ENCODE results near the gene MRPL50. TPM values are rescaled to one million over a fixed set of nuclear protein-coding genes. Genes with fewer than 3 reads are reported as not detected.

Gene MRPL50
- total and polyA plus RNA-seq, 2 experiments from 2014 or later: 25.5 to 59.0 TPM

DNA sequence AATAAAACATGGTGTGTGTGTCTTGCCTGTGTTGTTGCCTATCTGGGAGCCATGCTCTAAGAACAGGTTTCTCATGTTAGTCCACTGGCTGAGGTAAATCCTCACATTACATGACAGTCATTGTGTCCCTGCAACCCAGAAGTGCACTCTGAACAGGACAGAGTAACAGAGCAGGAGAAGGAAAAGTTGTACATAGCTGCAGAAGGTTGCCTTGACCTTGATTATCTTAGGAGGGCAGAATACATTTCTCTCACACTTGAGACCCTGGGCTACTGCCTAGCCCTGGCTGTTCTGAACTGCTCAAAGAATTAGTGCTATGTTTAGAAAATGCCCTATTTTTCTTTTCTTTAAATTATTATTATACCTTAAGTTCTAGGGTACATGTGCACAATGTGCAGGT is 17.2 kb upstream of the MRPL50 start:
- TF ChIP-seq STAT1 (IDR thresholded peaks at IDR 0.05; ENCODE audit: unreplicated experiment): no peak
- TF ChIP-seq, protein P1, sequence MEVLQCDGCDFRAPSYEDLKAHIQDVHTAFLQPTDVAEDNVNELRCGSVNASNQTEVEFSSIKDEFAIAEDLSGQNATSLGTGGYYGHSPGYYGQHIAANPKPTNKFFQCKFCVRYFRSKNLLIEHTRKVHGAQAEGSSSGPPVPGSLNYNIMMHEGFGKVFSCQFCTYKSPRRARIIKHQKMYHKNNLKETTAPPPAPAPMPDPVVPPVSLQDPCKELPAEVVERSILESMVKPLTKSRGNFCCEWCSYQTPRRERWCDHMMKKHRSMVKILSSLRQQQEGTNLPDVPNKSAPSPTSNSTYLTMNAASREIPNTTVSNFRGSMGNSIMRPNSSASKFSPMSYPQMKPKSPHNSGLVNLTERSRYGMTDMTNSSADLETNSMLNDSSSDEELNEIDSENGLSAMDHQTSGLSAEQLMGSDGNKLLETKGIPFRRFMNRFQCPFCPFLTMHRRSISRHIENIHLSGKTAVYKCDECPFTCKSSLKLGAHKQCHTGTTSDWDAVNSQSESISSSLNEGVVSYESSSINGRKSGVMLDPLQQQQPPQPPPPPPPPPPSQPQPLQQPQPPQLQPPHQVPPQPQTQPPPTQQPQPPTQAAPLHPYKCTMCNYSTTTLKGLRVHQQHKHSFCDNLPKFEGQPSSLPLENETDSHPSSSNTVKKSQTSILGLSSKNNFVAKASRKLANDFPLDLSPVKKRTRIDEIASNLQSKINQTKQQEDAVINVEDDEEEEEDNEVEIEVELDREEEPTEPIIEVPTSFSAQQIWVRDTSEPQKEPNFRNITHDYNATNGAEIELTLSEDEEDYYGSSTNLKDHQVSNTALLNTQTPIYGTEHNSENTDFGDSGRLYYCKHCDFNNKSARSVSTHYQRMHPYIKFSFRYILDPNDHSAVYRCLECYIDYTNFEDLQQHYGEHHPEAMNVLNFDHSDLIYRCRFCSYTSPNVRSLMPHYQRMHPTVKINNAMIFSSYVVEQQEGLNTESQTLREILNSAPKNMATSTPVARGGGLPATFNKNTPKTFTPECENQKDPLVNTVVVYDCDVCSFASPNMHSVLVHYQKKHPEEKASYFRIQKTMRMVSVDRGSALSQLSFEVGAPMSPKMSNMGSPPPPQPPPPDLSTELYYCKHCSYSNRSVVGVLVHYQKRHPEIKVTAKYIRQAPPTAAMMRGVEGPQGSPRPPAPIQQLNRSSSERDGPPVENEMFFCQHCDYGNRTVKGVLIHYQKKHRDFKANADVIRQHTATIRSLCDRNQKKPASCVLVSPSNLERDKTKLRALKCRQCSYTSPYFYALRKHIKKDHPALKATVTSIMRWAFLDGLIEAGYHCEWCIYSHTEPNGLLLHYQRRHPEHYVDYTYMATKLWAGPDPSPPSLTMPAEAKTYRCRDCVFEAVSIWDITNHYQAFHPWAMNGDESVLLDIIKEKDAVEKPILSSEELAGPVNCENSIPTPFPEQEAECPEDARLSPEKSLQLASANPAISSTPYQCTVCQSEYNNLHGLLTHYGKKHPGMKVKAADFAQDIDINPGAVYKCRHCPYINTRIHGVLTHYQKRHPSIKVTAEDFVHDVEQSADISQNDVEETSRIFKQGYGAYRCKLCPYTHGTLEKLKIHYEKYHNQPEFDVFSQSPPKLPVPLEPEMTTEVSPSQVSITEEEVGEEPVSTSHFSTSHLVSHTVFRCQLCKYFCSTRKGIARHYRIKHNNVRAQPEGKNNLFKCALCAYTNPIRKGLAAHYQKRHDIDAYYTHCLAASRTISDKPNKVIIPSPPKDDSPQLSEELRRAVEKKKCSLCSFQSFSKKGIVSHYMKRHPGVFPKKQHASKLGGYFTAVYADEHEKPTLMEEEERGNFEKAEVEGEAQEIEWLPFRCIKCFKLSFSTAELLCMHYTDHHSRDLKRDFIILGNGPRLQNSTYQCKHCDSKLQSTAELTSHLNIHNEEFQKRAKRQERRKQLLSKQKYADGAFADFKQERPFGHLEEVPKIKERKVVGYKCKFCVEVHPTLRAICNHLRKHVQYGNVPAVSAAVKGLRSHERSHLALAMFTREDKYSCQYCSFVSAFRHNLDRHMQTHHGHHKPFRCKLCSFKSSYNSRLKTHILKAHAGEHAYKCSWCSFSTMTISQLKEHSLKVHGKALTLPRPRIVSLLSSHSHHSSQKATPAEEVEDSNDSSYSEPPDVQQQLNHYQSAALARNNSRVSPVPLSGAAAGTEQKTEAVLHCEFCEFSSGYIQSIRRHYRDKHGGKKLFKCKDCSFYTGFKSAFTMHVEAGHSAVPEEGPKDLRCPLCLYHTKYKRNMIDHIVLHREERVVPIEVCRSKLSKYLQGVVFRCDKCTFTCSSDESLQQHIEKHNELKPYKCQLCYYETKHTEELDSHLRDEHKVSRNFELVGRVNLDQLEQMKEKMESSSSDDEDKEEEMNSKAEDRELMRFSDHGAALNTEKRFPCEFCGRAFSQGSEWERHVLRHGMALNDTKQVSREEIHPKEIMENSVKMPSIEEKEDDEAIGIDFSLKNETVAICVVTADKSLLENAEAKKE (CRISPR knock-in tag; IDR thresholded peaks at IDR 0.05): no peak
- no peak for TF ChIP-seq ZNF114 (CRISPR knock-in tag; IDR thresholded peaks at IDR 0.05)
- TF ChIP-seq EZH2phosphoT487 (IDR thresholded peaks at IDR 0.05; ENCODE audit: unreplicated experiment): no peak
- TF ChIP-seq JUNB (IDR thresholded peaks at IDR 0.05; ENCODE audit: unreplicated experiment): no peak
- TF ChIP-seq, protein P2, sequence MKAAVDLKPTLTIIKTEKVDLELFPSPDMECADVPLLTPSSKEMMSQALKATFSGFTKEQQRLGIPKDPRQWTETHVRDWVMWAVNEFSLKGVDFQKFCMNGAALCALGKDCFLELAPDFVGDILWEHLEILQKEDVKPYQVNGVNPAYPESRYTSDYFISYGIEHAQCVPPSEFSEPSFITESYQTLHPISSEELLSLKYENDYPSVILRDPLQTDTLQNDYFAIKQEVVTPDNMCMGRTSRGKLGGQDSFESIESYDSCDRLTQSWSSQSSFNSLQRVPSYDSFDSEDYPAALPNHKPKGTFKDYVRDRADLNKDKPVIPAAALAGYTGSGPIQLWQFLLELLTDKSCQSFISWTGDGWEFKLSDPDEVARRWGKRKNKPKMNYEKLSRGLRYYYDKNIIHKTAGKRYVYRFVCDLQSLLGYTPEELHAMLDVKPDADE (IDR thresholded peaks at IDR 0.05): no peak
- TF ChIP-seq, protein P3, sequence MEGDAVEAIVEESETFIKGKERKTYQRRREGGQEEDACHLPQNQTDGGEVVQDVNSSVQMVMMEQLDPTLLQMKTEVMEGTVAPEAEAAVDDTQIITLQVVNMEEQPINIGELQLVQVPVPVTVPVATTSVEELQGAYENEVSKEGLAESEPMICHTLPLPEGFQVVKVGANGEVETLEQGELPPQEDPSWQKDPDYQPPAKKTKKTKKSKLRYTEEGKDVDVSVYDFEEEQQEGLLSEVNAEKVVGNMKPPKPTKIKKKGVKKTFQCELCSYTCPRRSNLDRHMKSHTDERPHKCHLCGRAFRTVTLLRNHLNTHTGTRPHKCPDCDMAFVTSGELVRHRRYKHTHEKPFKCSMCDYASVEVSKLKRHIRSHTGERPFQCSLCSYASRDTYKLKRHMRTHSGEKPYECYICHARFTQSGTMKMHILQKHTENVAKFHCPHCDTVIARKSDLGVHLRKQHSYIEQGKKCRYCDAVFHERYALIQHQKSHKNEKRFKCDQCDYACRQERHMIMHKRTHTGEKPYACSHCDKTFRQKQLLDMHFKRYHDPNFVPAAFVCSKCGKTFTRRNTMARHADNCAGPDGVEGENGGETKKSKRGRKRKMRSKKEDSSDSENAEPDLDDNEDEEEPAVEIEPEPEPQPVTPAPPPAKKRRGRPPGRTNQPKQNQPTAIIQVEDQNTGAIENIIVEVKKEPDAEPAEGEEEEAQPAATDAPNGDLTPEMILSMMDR (conservative IDR thresholded peaks at IDR 0.05; ENCODE audit: low read depth in 2 of 2): no peak
- no peak for TF ChIP-seq POLR2AphosphoS5 (IDR thresholded peaks at IDR 0.05; ENCODE audit: low read depth)
- TF ChIP-seq NANOG (IDR thresholded peaks at IDR 0.05; ENCODE audit: borderline replicate concordance): no peak
- TF ChIP-seq EZH2 (IDR thresholded peaks at IDR 0.05; ENCODE audit: low read depth, unreplicated experiment): no peak
- no peak for TF ChIP-seq CREB1 (CRISPR knock-in tag; IDR thresholded peaks at IDR 0.05; ENCODE audit: low read depth)
- TF ChIP-seq, protein P4, sequence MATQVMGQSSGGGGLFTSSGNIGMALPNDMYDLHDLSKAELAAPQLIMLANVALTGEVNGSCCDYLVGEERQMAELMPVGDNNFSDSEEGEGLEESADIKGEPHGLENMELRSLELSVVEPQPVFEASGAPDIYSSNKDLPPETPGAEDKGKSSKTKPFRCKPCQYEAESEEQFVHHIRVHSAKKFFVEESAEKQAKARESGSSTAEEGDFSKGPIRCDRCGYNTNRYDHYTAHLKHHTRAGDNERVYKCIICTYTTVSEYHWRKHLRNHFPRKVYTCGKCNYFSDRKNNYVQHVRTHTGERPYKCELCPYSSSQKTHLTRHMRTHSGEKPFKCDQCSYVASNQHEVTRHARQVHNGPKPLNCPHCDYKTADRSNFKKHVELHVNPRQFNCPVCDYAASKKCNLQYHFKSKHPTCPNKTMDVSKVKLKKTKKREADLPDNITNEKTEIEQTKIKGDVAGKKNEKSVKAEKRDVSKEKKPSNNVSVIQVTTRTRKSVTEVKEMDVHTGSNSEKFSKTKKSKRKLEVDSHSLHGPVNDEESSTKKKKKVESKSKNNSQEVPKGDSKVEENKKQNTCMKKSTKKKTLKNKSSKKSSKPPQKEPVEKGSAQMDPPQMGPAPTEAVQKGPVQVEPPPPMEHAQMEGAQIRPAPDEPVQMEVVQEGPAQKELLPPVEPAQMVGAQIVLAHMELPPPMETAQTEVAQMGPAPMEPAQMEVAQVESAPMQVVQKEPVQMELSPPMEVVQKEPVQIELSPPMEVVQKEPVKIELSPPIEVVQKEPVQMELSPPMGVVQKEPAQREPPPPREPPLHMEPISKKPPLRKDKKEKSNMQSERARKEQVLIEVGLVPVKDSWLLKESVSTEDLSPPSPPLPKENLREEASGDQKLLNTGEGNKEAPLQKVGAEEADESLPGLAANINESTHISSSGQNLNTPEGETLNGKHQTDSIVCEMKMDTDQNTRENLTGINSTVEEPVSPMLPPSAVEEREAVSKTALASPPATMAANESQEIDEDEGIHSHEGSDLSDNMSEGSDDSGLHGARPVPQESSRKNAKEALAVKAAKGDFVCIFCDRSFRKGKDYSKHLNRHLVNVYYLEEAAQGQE (IDR thresholded peaks at IDR 0.05; ENCODE audit: unreplicated experiment): no peak
- no peak for TF ChIP-seq ZNF331 (CRISPR knock-in tag; IDR thresholded peaks at IDR 0.05; ENCODE audit: low read depth)
- Mint-ChIP-seq H3K27ac (no peak overlapping the region), H3K4me1 (no peaks in the 10 kb centered on the region), H3K36me3 (ENCODE audit: low read depth) (peaks cover 19% of the 10 kb centered on the region), H3K4me3 (no peak overlapping the region), H3K27me3 (ENCODE audit: insufficient read depth, low read depth, poor library complexity) (no peaks in the 10 kb centered on the region), H3K9me3 (peaks cover 29% of the 10 kb centered on the region)
- H3K4me1 ChIP-seq (ENCODE audit: insufficient read depth): no peaks in the 10 kb centered on the region
- no peak overlapping the region for H2AFZ ChIP-seq
- H3K4me3 ChIP-seq: no peak overlapping the region
- no peak overlapping the region for H3K4me2 ChIP-seq
- H3K9me2 ChIP-seq (ENCODE audit: insufficient read depth): no peaks in the 10 kb centered on the region
- H3K27ac ChIP-seq (ENCODE audit: low read depth): no peak overlapping the region
- ATAC-seq (no peak), DNase-seq (ENCODE audit: low spot score) (no peak)
- no peaks in the 10 kb centered on the region for H3K27me3 ChIP-seq (ENCODE audit: insufficient read depth)
- H3K36me3 ChIP-seq (ENCODE audit: insufficient read depth): no peaks in the 10 kb centered on the region
- H4K20me1 ChIP-seq (replicated peaks; ENCODE audit: insufficient read depth): no peaks in the 10 kb centered on the region
- no peaks in the 10 kb centered on the region for H3F3A ChIP-seq (replicated peaks; ENCODE audit: low read depth)
- H3K79me2 ChIP-seq (replicated peaks; ENCODE audit: insufficient read depth): no peaks in the 10 kb centered on the region

Measured in GM23338 (cell line).